ENCODE data around the gene BAIAP2.

DNA sequence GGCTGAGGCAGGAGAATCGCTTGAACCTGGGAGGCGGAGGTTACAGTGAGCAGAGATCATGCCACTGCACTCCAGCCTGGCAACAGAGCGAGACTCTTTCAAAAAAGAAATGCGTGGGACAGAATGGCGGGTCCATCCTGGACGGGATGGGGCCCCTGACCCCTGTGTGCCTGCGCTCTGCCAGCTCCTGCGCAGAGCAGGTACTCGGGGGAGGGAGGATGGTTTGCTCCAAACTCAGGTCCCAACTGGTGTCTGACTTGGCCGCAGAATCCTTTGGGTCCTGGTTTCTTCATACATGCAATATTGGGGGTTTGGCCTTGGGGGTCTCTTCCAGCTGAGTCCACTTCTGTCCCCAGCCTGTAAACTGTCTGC, 33.0 kb upstream of the BAIAP2 start:
- TF ChIP-seq, protein P1, sequence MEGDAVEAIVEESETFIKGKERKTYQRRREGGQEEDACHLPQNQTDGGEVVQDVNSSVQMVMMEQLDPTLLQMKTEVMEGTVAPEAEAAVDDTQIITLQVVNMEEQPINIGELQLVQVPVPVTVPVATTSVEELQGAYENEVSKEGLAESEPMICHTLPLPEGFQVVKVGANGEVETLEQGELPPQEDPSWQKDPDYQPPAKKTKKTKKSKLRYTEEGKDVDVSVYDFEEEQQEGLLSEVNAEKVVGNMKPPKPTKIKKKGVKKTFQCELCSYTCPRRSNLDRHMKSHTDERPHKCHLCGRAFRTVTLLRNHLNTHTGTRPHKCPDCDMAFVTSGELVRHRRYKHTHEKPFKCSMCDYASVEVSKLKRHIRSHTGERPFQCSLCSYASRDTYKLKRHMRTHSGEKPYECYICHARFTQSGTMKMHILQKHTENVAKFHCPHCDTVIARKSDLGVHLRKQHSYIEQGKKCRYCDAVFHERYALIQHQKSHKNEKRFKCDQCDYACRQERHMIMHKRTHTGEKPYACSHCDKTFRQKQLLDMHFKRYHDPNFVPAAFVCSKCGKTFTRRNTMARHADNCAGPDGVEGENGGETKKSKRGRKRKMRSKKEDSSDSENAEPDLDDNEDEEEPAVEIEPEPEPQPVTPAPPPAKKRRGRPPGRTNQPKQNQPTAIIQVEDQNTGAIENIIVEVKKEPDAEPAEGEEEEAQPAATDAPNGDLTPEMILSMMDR (IDR thresholded peaks at IDR 0.05), result no peak
- no peak for TF ChIP-seq EZH2 (IDR thresholded peaks at IDR 0.05; ENCODE audit: borderline replicate concordance, insufficient read depth, low read depth, low read length, poor library complexity, severe bottlenecking)
